ENCODE results near the gene MRPL12.

- TF ChIP-seq NR2C2 (CRISPR knock-in tag; IDR thresholded peaks at IDR 0.05) = no peak
- TF ChIP-seq CTCF (IDR thresholded peaks at IDR 0.05) = no peak
- no peak for TF ChIP-seq CBFB (CRISPR knock-in tag; IDR thresholded peaks at IDR 0.05; ENCODE audit: low read depth)
- TF ChIP-seq JUN (CRISPR knock-in tag; IDR thresholded peaks at IDR 0.05) = no peak
- TF ChIP-seq ZNF232 (CRISPR knock-in tag; IDR thresholded peaks at IDR 0.05) = no peak
- TF ChIP-seq TP53 (CRISPR knock-in tag; IDR thresholded peaks at IDR 0.05) = no peak
- no peak for TF ChIP-seq PREB (CRISPR knock-in tag; IDR thresholded peaks at IDR 0.05; ENCODE audit: borderline replicate concordance)
- TF ChIP-seq ATF1 (CRISPR knock-in tag; IDR thresholded peaks at IDR 0.05) = no peak
- no peak for TF ChIP-seq ATF3 (CRISPR knock-in tag; conservative IDR thresholded peaks at IDR 0.05)
- no peak for TF ChIP-seq ZNF263 (CRISPR knock-in tag; IDR thresholded peaks at IDR 0.05; ENCODE audit: low read depth)
- TF ChIP-seq FOXK1 (CRISPR knock-in tag; IDR thresholded peaks at IDR 0.05) = no peak
- no peak for TF ChIP-seq MAX (CRISPR knock-in tag; IDR thresholded peaks at IDR 0.05)
Observed at GRCh38 chr17:81716674-81716996, 13.5 kb downstream of the MRPL12 start.

Measured in WTC11 (cell line).